Activated T-cell treated with anti-CD3 and anti-CD28 coated beads, Interleukin-2, amount 50 U/mL, for 72 hours (primary cell): ENCODE data around the gene KIF26B. TPM values are rescaled to one million over a fixed set of nuclear protein-coding genes. Genes with fewer than 3 reads are reported as not detected.

Experiments used
- ATAC-seq, 2 donors: fragments of 150-1000 bp; cut with Tn5 transposase; replicated peaks in 1 of 2; 2 replicates each; pipeline ENCODE4 v1.10.0; 2021; ENCODE audit warnings: moderate library complexity in 2 of 2, mild to moderate bottlenecking in 1 of 2
- DNase-seq, 2 donors: peaks; one replicate each; pipeline ENCODE4 v3.0.0; 2021 to 2022; ENCODE audit warnings: mixed read lengths in 1 of 2
- H3K27ac Mint-ChIP-seq: one replicate; pipeline ENCODE4 v1.8.0; 2022; ENCODE audit warnings: mild to moderate bottlenecking, moderate library complexity, mixed read lengths
- H3K27me3 Mint-ChIP-seq: one replicate; pipeline ENCODE4 v1.8.0; 2022; ENCODE audit warnings: low read depth, mixed read lengths
- H3K36me3 Mint-ChIP-seq, 2 donors: one replicate each; pipeline ENCODE4 v1.8.0; 2022; ENCODE audit warnings: mixed read lengths in 2 of 2, mild to moderate bottlenecking in 1 of 2; ENCODE audit not compliant: insufficient read depth in 2 of 2
- H3K4me1 Mint-ChIP-seq: one replicate; pipeline ENCODE4 v1.8.0; 2022; ENCODE audit warnings: low read depth, mixed read lengths
- H3K4me3 Mint-ChIP-seq, 2 donors: one replicate each; pipeline ENCODE4 v1.8.0; 2022; ENCODE audit warnings: mild to moderate bottlenecking in 2 of 2, mixed read lengths in 2 of 2, moderate library complexity in 2 of 2
- H3K9me3 Mint-ChIP-seq, 2 donors: one replicate each; pipeline ENCODE4 v1.8.0; 2022; ENCODE audit warnings: mixed read lengths in 2 of 2
- total RNA-seq, 2 donors: library from RNA; stranded (reverse); gene quantifications; one replicate each; pipeline ENCODE4 v1.2.3, GENCODE V29; 2022

Gene KIF26B
- total RNA-seq, 2 donors from 2014 or later = 0.25 to 0.34 TPM

- no peak overlapping the region for H3K27ac Mint-ChIP-seq
- ATAC-seq = no peak
- no peaks in the 10 kb centered on the region for H3K4me1 Mint-ChIP-seq
These were observed 321.3 kb downstream of the KIF26B start for GRCh38 chr1:245475961-245476516.

GRCh38 chr1:245477941-245478340 is 323.2 kb downstream of the KIF26B start:
- no peak for DNase-seq
- H3K9me3 Mint-ChIP-seq = no peaks in the 10 kb centered on the region
- no peak overlapping the region for H3K4me3 Mint-ChIP-seq
- no peak overlapping the region for H3K27ac Mint-ChIP-seq
- no peaks in the 10 kb centered on the region for H3K36me3 Mint-ChIP-seq
- no peaks in the 10 kb centered on the region for H3K4me1 Mint-ChIP-seq
- H3K27me3 Mint-ChIP-seq = no peaks in the 10 kb centered on the region
- no peak for ATAC-seq

More at GRCh38 chr1:245475961-245476516, 321.3 kb downstream of the KIF26B start:
- DNase-seq = no peak
- H3K4me3 Mint-ChIP-seq = no peak overlapping the region
- H3K27me3 Mint-ChIP-seq = no peaks in the 10 kb centered on the region
- no peaks in the 10 kb centered on the region for H3K9me3 Mint-ChIP-seq
- no peaks in the 10 kb centered on the region for H3K36me3 Mint-ChIP-seq

- no peak for DNase-seq
- H3K27ac Mint-ChIP-seq = no peak overlapping the region
- no peak overlapping the region for H3K4me3 Mint-ChIP-seq
- H3K27me3 Mint-ChIP-seq = no peaks in the 10 kb centered on the region
- no peaks in the 10 kb centered on the region for H3K4me1 Mint-ChIP-seq
- no peaks in the 10 kb centered on the region for H3K36me3 Mint-ChIP-seq
- no peak for ATAC-seq
- H3K9me3 Mint-ChIP-seq = no peaks in the 10 kb centered on the region
These were observed 325.8 kb downstream of the KIF26B start for GRCh38 chr1:245480393-245481120.

GRCh38 chr1:245481261-245481660 is 326.5 kb downstream of the KIF26B start:
- ATAC-seq = no peak
- H3K4me3 Mint-ChIP-seq = no peak overlapping the region
- no peaks in the 10 kb centered on the region for H3K27me3 Mint-ChIP-seq
- H3K36me3 Mint-ChIP-seq = no peaks in the 10 kb centered on the region
- H3K9me3 Mint-ChIP-seq = no peaks in the 10 kb centered on the region
- H3K27ac Mint-ChIP-seq = no peak overlapping the region
- no peaks in the 10 kb centered on the region for H3K4me1 Mint-ChIP-seq
- no peak for DNase-seq

- DNase-seq = no peak
- no peak for ATAC-seq
- H3K9me3 Mint-ChIP-seq = no peaks in the 10 kb centered on the region
- no peaks in the 10 kb centered on the region for H3K27me3 Mint-ChIP-seq
- H3K4me3 Mint-ChIP-seq = no peak overlapping the region
- no peaks in the 10 kb centered on the region for H3K36me3 Mint-ChIP-seq
- H3K27ac Mint-ChIP-seq = no peak overlapping the region
- H3K4me1 Mint-ChIP-seq = no peaks in the 10 kb centered on the region
These were observed 328.5 kb downstream of the KIF26B start for GRCh38 chr1:245483247-245483646.

- no peak overlapping the region for H3K4me3 Mint-ChIP-seq
- H3K4me1 Mint-ChIP-seq = no peaks in the 10 kb centered on the region
- DNase-seq = no peak
- no peak overlapping the region for H3K27ac Mint-ChIP-seq
- no peaks in the 10 kb centered on the region for H3K27me3 Mint-ChIP-seq
- H3K36me3 Mint-ChIP-seq = no peaks in the 10 kb centered on the region
- no peaks in the 10 kb centered on the region for H3K9me3 Mint-ChIP-seq
- ATAC-seq = no peak
These were observed 329.4 kb downstream of the KIF26B start for GRCh38 chr1:245484176-245484575.

GRCh38 chr1:245485996-245486395 is 331.2 kb downstream of the KIF26B start:
- ATAC-seq = no peak
- Mint-ChIP-seq H3K27me3 (no peaks in the 10 kb centered on the region), H3K36me3 (no peaks in the 10 kb centered on the region), H3K9me3 (no peaks in the 10 kb centered on the region), H3K27ac (no peak overlapping the region), H3K4me3 (no peak overlapping the region), H3K4me1 (no peaks in the 10 kb centered on the region)
- DNase-seq = no peak

GRCh38 chr1:245486775-245487470 is 332.1 kb downstream of the KIF26B start:
- H3K4me3 Mint-ChIP-seq = no peak overlapping the region
- H3K9me3 Mint-ChIP-seq = no peaks in the 10 kb centered on the region
- no peaks in the 10 kb centered on the region for H3K36me3 Mint-ChIP-seq
- H3K4me1 Mint-ChIP-seq = no peaks in the 10 kb centered on the region
- no peaks in the 10 kb centered on the region for H3K27me3 Mint-ChIP-seq
- DNase-seq (no peak), ATAC-seq (no peak)
- H3K27ac Mint-ChIP-seq = no peak overlapping the region

- H3K27ac Mint-ChIP-seq = no peak overlapping the region
- no peaks in the 10 kb centered on the region for H3K36me3 Mint-ChIP-seq
These were observed 333.8 kb downstream of the KIF26B start for GRCh38 chr1:245488346-245489129.

GRCh38 chr1:245489838-245490237 is 335.1 kb downstream of the KIF26B start:
- Mint-ChIP-seq H3K9me3 (peaks cover 0 to 1% of the 10 kb centered on the region in 2 donors), H3K4me1 (no peaks in the 10 kb centered on the region), H3K27me3 (no peaks in the 10 kb centered on the region), H3K36me3 (no peaks in the 10 kb centered on the region), H3K4me3 (no peak overlapping the region), H3K27ac (no peak overlapping the region)
- DNase-seq (no peak), ATAC-seq (no peak)

More at GRCh38 chr1:245488346-245489129, 333.8 kb downstream of the KIF26B start:
- Mint-ChIP-seq H3K4me1 (no peaks in the 10 kb centered on the region), H3K4me3 (no peak overlapping the region), H3K27me3 (no peaks in the 10 kb centered on the region), H3K9me3 (peaks cover 0 to 1% of the 10 kb centered on the region in 2 donors)
- DNase-seq (no peak), ATAC-seq (no peak)

- Mint-ChIP-seq H3K27me3 (peaks cover 8% of the 10 kb centered on the region), H3K36me3 (no peaks in the 10 kb centered on the region), H3K4me3 (no peak overlapping the region), H3K4me1 (no peaks in the 10 kb centered on the region), H3K9me3 (peaks cover 0 to 1% of the 10 kb centered on the region in 2 donors), H3K27ac (no peak overlapping the region)
- DNase-seq (no peak), ATAC-seq (no peak)
These were observed 338.2 kb downstream of the KIF26B start for GRCh38 chr1:245493029-245493428.

- Mint-ChIP-seq H3K36me3 (no peaks in the 10 kb centered on the region), H3K9me3 (peaks cover 0 to 1% of the 10 kb centered on the region in 2 donors), H3K4me3 (no peak overlapping the region), H3K27me3 (peaks cover 8% of the 10 kb centered on the region), H3K4me1 (no peaks in the 10 kb centered on the region), H3K27ac (no peak overlapping the region)
- DNase-seq = no peak
- no peak for ATAC-seq
These were observed 340.9 kb downstream of the KIF26B start for GRCh38 chr1:245495681-245496080.

- ATAC-seq (no peak), DNase-seq (no peak)
- Mint-ChIP-seq H3K9me3 (no peaks in the 10 kb centered on the region), H3K36me3 (no peaks in the 10 kb centered on the region), H3K27me3 (peaks cover 7% of the 10 kb centered on the region), H3K4me1 (no peaks in the 10 kb centered on the region), H3K4me3 (no peak overlapping the region), H3K27ac (no peak overlapping the region)
These were observed 345.8 kb downstream of the KIF26B start for GRCh38 chr1:245500546-245500945.
